Stimulated activated CD4-positive, alpha-beta T cell treated with anti-CD3 and anti-CD28 coated beads, Interleukin-12 subunit alpha, Interleukin-12 subunit beta, amount 100 ng/mL, for 4 hours (primary cell): Measurements from ENCODE around the gene UGT1A1.
"Not testable (repeated sequence)": the region's sequence is repeated elsewhere in the genome, so short reads cannot be mapped to it uniquely, and the experiment has no call there.

Source experiments
- DNase-seq: peaks from one replicate; pipeline ENCODE4 v3.0.0-alpha.2; 2020

UGT1A1 gene

GRCh38 chr2:233760043-233760442 is at the start of gene UGT1A1:
TSS of gene UGT1A1 (plus strand) at chr2:233760270. CDS start at chr2:233760288, 18 bp downstream.
- no peak for DNase-seq

- peak; percentile 64 for DNase-seq
These were observed 48.6 kb upstream of the UGT1A1 start for GRCh38 chr2:233711312-233712008.

- no peak for DNase-seq
These were observed 47.3 kb upstream of the UGT1A1 start, which contains the start of gene UGT1A5 for GRCh38 chr2:233712611-233713261. TSS of gene UGT1A5 (plus strand) at chr2:233712907. CDS start at chr2:233712992, 85 bp downstream.

- DNase-seq = no peak
These were observed 46.8 kb upstream of the UGT1A1 start for GRCh38 chr2:233713262-233713615.

- no peak for DNase-seq
These were observed 45.9 kb upstream of the UGT1A1 start for GRCh38 chr2:233714121-233714520.

GRCh38 chr2:233718552-233718951 is 41.5 kb upstream of the UGT1A1 start, which contains the start of gene UGT1A4:
TSS of gene UGT1A4 (plus strand) at chr2:233718736. CDS start at chr2:233718821, 85 bp downstream.
- DNase-seq = no peak

- DNase-seq = no peak
These were observed 31.3 kb upstream of the UGT1A1 start, which contains the start of gene UGT1A3 for GRCh38 chr2:233728723-233729301. TSS of gene UGT1A3 (plus strand) at chr2:233729042. CDS start at chr2:233729127, 85 bp downstream.

- not testable (repeated sequence) for DNase-seq
These were observed 23.0 kb upstream of the UGT1A1 start for GRCh38 chr2:233736868-233737653.

GRCh38 chr2:233740870-233741269 is 19.2 kb upstream of the UGT1A1 start:
- DNase-seq = no peak

GRCh38 chr2:233743464-233744259 is 16.4 kb upstream of the UGT1A1 start:
- DNase-seq = no peak

GRCh38 chr2:233745073-233745755 is 14.9 kb upstream of the UGT1A1 start:
- no peak for DNase-seq

GRCh38 chr2:233745838-233746237 is 14.2 kb upstream of the UGT1A1 start:
- not testable (repeated sequence) for DNase-seq

GRCh38 chr2:233746475-233747282 is 13.4 kb upstream of the UGT1A1 start:
- DNase-seq = no peak

GRCh38 chr2:233747283-233747544 is 12.9 kb upstream of the UGT1A1 start:
- no peak for DNase-seq

- not testable (repeated sequence) for DNase-seq
These were observed 9.4 kb upstream of the UGT1A1 start for GRCh38 chr2:233750689-233751088.

- not testable (repeated sequence) for DNase-seq
These were observed 8.7 kb upstream of the UGT1A1 start for GRCh38 chr2:233751212-233752009.

- DNase-seq = no peak
These were observed 5.0 kb upstream of the UGT1A1 start for GRCh38 chr2:233754872-233755611.

- DNase-seq = no peak
These were observed 3.5 kb upstream of the UGT1A1 start for GRCh38 chr2:233756429-233757081.

GRCh38 chr2:233758141-233758540 is 1.9 kb upstream of the UGT1A1 start:
- DNase-seq = no peak
